PC-3 (cell line): ENCODE data around the gene VEGFC. TPM values are rescaled to one million over a fixed set of nuclear protein-coding genes. Genes with fewer than 3 reads are reported as not detected.

ENCODE experiments used
- ATAC-seq: fragments of 200-7000 bp; cut with Tn5 transposase; 2 replicates; pipeline ENCODE4 v1.9.1; 2020; ENCODE audit warnings: mild to moderate bottlenecking, moderate library complexity
- BruUV-seq: library from RNA; stranded (reverse); fragments of 400-500 nt; replicated peaks from 2 replicates; lab custom pipeline; 2021; lab: Mats Ljungman, UMichigan
- CTCF ChIA-PET: fragments of 300-600 bp; sonication (Branson Sonifier 250); formaldehyde crosslinking; loops from one replicate; lab custom pipeline; 2022; ENCODE audit warnings: antibody characterized with exemption; lab: Charles Lee
- POLR2A ChIA-PET: fragments of 300-600 bp; sonication (Branson Sonifier 250); formaldehyde crosslinking; loops from one replicate; lab custom pipeline; 2022; ENCODE audit warnings: antibody characterized with exemption; ENCODE audit not compliant: unreplicated experiment; lab: Charles Lee
- DNase-seq: peaks from one replicate; pipeline ENCODE4 v3.0.0-alpha.2; 2015
- H2AFZ ChIP-seq: fragments of 300-600 bp; sonication (generic); 2 replicates; pipeline ENCODE4 v1.6.0; 2016; ENCODE audit warnings: antibody characterized with exemption, low read length
- H3F3A ChIP-seq: fragments of 300-600 bp; sonication (generic); one replicate; pipeline ENCODE4 v1.6.0; 2017; ENCODE audit warnings: antibody characterized with exemption, low read length, control low read depth, mild to moderate bottlenecking; ENCODE audit not compliant: unreplicated experiment
- H3K27ac ChIP-seq: fragments of 300-600 bp; sonication (generic); 2 replicates; pipeline ENCODE4 v1.5.1; 2016; ENCODE audit warnings: mild to moderate bottlenecking, low read length
- H3K27me3 ChIP-seq: fragments of 300-600 bp; sonication (generic); 2 replicates; pipeline ENCODE4 v1.6.1; 2016; ENCODE audit warnings: low read length, mixed read lengths
- H3K36me3 ChIP-seq: fragments of 300-600 bp; sonication (generic); 2 replicates; pipeline ENCODE4 v1.6.1; 2016; ENCODE audit warnings: low read depth, mixed run types, low read length, mixed read lengths
- H3K4me1 ChIP-seq: fragments of 300-600 bp; sonication (generic); 2 replicates; pipeline ENCODE4 v1.5.1; 2016; ENCODE audit warnings: low read length; ENCODE audit not compliant: insufficient read depth
- H3K4me2 ChIP-seq: fragments of 300-600 bp; sonication (generic); 2 replicates; pipeline ENCODE4 v1.6.0; 2016; ENCODE audit warnings: low read length
- H3K4me3 ChIP-seq: fragments of 300-600 bp; sonication (generic); 2 replicates; pipeline ENCODE4 v1.5.1; 2016; ENCODE audit warnings: mild to moderate bottlenecking, low read length, mixed read lengths
- H3K79me2 ChIP-seq: fragments of 300-600 bp; sonication (generic); 2 replicates; pipeline ENCODE4 v1.6.1; 2017; ENCODE audit warnings: low read length, mixed read lengths
- H3K9ac ChIP-seq: fragments of 300-600 bp; sonication (generic); 2 replicates; pipeline ENCODE4 v1.6.0; 2016; ENCODE audit warnings: mild to moderate bottlenecking, low read length
- H3K9me2 ChIP-seq: fragments of 300-600 bp; sonication (generic); replicated peaks from 2 replicates; pipeline ENCODE4 v1.6.1; 2016; ENCODE audit warnings: mixed run types, low read length, mixed read lengths
- H3K9me3 ChIP-seq: fragments of 300-600 bp; sonication (generic); 2 replicates; pipeline ENCODE4 v1.6.1; 2016; ENCODE audit warnings: low read length, mixed read lengths
- H4K20me1 ChIP-seq: fragments of 300-600 bp; sonication (generic); 2 replicates; pipeline ENCODE4 v1.6.1; 2016; ENCODE audit warnings: low read length, mixed read lengths
- EZH2 ChIP-seq: fragments of 300-600 bp; sonication (generic); IDR thresholded peaks from one replicate; pipeline ENCODE4 v1.6.1; 2017; ENCODE audit warnings: antibody characterized with exemption, mild to moderate bottlenecking, low read length; ENCODE audit not compliant: unreplicated experiment
- EZH2phosphoT487 ChIP-seq: fragments of 300-600 bp; sonication (generic); IDR thresholded peaks from 2 replicates; pipeline ENCODE4 v1.6.1; 2018; ENCODE audit warnings: mild to moderate bottlenecking, antibody characterized with exemption, low read length, borderline replicate concordance
- intact Hi-C: fragments of 100-400 bp; cut with micrococcal nuclease; formaldehyde crosslinking; loops from 2 replicates; pipeline ENCODE4 v1.9.0; 2023
- total RNA-seq: library from RNA; depleted of rRNA; stranded (reverse); fragments of >200 nt; gene quantifications from 2 replicates; pipeline ENCODE4 v1.2.3, GENCODE V29; 2014
- TF ChIP-seq, protein P1 (sequence below): fragments of 300-600 bp; sonication (generic); conservative IDR thresholded peaks from 2 replicates; pipeline ENCODE4 v1.5.1; 2017; ENCODE audit warnings: antibody characterized with exemption, low read depth, mild to moderate bottlenecking, low read length

VEGFC gene
- total RNA-seq, 1 experiment from 2014 or later: 36.6 TPM

DNA sequence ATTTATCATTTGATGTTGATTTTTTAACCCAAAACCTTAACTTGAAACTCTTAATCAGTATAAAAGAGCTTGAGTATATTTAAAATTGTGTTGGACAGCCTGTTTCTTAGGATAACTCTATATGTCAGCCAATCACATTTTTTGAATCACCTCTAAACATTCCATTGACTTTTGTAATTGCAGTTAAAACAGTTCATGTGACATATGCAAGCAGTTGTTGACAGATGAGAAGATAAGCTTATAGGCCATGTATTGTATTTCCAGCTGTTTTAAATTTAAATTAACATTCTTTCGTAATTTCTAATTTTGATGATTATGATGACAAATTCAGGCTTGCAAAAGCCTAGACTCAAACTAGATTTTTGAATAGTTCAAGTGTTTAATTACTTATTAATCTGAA lies 17.4 kb downstream of the VEGFC start:
- peak overlapping the region; percentile 12; the same call in 1 of the 2 replicates for H3K27ac ChIP-seq
- POLR2A ChIA-PET: interaction anchor here (0.6 kb wide), 1 partner anchor 128 kb away, joined by 6 read pairs; no protein-coding TSS in a partner anchor

DNA sequence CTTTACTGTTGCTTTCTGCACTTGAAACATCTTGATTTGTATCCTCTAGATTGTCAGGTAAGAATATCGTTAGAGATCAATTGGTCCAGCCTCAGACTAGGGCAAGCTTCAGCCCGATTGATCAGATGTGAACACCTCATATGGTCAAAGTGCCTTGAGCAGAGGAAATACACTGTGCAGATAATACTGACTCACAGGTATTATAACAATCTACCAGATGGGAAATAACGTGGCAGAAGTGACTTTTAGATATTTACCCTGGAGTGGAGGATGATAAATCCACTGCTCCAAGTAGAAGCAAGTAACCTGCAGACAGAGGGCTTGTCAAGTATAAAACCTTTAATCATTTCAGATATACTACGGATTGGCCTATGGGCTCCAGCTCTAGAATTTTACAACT lies 17.9 kb downstream of the VEGFC start:
- DNase-seq (peak; percentile 48), ATAC-seq (peak; percentile 44)
- peaks cover 100% of the 10 kb centered on the region for H3K79me2 ChIP-seq
- H2AFZ ChIP-seq: no peak overlapping the region
- peaks cover 4% of the 10 kb centered on the region; the same call in 1 of the 2 replicates for H3K36me3 ChIP-seq
- peaks cover 38% of the 10 kb centered on the region for H4K20me1 ChIP-seq
- no peaks in the 10 kb centered on the region for H3K9me2 ChIP-seq
- TF ChIP-seq EZH2phosphoT487 (no peak), EZH2 (no peak)
- TF ChIP-seq, protein P1, sequence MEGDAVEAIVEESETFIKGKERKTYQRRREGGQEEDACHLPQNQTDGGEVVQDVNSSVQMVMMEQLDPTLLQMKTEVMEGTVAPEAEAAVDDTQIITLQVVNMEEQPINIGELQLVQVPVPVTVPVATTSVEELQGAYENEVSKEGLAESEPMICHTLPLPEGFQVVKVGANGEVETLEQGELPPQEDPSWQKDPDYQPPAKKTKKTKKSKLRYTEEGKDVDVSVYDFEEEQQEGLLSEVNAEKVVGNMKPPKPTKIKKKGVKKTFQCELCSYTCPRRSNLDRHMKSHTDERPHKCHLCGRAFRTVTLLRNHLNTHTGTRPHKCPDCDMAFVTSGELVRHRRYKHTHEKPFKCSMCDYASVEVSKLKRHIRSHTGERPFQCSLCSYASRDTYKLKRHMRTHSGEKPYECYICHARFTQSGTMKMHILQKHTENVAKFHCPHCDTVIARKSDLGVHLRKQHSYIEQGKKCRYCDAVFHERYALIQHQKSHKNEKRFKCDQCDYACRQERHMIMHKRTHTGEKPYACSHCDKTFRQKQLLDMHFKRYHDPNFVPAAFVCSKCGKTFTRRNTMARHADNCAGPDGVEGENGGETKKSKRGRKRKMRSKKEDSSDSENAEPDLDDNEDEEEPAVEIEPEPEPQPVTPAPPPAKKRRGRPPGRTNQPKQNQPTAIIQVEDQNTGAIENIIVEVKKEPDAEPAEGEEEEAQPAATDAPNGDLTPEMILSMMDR: no peak
- intact Hi-C loops: loop anchor here (5.0 kb wide), 1 partner anchor 38 kb away; no protein-coding TSS in a partner anchor
- H3K4me1 ChIP-seq: peaks cover 67% of the 10 kb centered on the region
- POLR2A ChIA-PET: no interaction called here
- H3K9me3 ChIP-seq: no peaks in the 10 kb centered on the region
- BruUV-seq: no TSS peak
- CTCF ChIA-PET: no interaction called here
- H3K27me3 ChIP-seq: no peaks in the 10 kb centered on the region
- H3F3A ChIP-seq: no peaks in the 10 kb centered on the region
- no peak overlapping the region for H3K4me2 ChIP-seq
- H3K4me3 ChIP-seq: no peak overlapping the region
- no peak overlapping the region for H3K9ac ChIP-seq
- H3K27ac ChIP-seq: 0 out of 2 replicates have a peak overlapping the region, but pooled peaks have one; percentile 16

More for the DNA sequence above, 17.4 kb downstream of the VEGFC start:
- Histone ChIP-seq H4K20me1 (peaks cover 34% of the 10 kb centered on the region), H2AFZ (no peak overlapping the region), H3K9ac (no peak overlapping the region), H3K79me2 (peaks cover 100% of the 10 kb centered on the region), H3K36me3 (peaks cover 4% of the 10 kb centered on the region; the same call in 1 of the 2 replicates), H3K4me2 (peak overlapping the region; percentile 30), H3K27me3 (no peaks in the 10 kb centered on the region), H3K9me3 (no peaks in the 10 kb centered on the region), H3K9me2 (no peaks in the 10 kb centered on the region), H3F3A (no peaks in the 10 kb centered on the region), H3K4me3 (no peak overlapping the region), H3K4me1 (peaks cover 67% of the 10 kb centered on the region)
- no TSS peak for BruUV-seq
- DNase-seq (peak; percentile 37), ATAC-seq (no peak)
- intact Hi-C loops: loop anchor here (5.0 kb wide), 1 partner anchor 38 kb away; no protein-coding TSS in a partner anchor
- TF ChIP-seq EZH2phosphoT487: no peak
- TF ChIP-seq, protein P1: no peak
- CTCF ChIA-PET: no interaction called here

DNA sequence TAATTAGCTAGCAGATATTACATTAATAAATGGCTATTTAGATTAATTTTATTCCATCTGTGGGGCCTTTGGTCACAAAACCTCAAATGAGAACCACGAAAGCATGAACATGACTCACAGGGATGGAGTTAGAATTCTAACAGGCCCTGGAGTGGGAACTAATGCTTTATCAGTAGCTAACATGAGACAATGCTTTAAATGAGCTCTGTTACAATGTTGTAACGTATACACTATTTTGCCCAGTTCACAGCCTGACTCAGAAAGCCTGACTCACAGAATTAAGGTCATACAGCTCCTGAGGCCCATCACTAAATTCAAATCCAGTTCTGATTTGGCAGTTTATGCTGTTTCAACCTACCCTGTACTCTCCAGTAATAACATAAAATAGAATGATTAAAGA lies 23.2 kb downstream of the VEGFC start:
- peaks cover 4% of the 10 kb centered on the region; the same call in 1 of the 2 replicates for H3K36me3 ChIP-seq
- ChIA-PET POLR2A (no interaction called here), CTCF (no interaction called here)
- H2AFZ ChIP-seq: no peak overlapping the region
- peak; percentile 75 for ATAC-seq
- DNase-seq: peak; percentile 82
- H4K20me1 ChIP-seq: peaks cover 23% of the 10 kb centered on the region; the same call in 1 of the 2 replicates
- 0 out of 2 replicates have a peak overlapping the region, but pooled peaks have one; percentile 29 for H3K4me2 ChIP-seq
- no peaks in the 10 kb centered on the region for H3K27me3 ChIP-seq
- BruUV-seq: no TSS peak
- H3K9ac ChIP-seq: peak overlapping the region; percentile 50; the same call in 1 of the 2 replicates
- no peaks in the 10 kb centered on the region for H3F3A ChIP-seq
- TF ChIP-seq, protein P1: no peak
- TF ChIP-seq EZH2: no peak
- TF ChIP-seq EZH2phosphoT487: no peak
- H3K27ac ChIP-seq: peak overlapping the region; percentile 84
- intact Hi-C loops: no loop called here
- H3K4me1 ChIP-seq: peaks cover 29% of the 10 kb centered on the region
- no peak overlapping the region for H3K4me3 ChIP-seq
- H3K9me2 ChIP-seq: no peaks in the 10 kb centered on the region
- peaks cover 100% of the 10 kb centered on the region for H3K79me2 ChIP-seq
- no peaks in the 10 kb centered on the region for H3K9me3 ChIP-seq
